OCI-LY1 (cell line): ENCODE measurements around the gene TRPM5.

Experiments used
- H2AFZ ChIP-seq: fragments of 200-600 bp; sonication (generic), shearing (Covaris generic); 2 replicates; pipeline ENCODE4 v1.6.0; 2014; ENCODE audit warnings: antibody characterized with exemption, mild to moderate bottlenecking, low read length
- H3F3A ChIP-seq: fragments of 200-600 bp; sonication (generic), shearing (Covaris generic); 2 replicates; pipeline ENCODE4 v1.6.0; 2014; ENCODE audit warnings: mild to moderate bottlenecking, antibody characterized with exemption, low read length, moderate library complexity; ENCODE audit not compliant: insufficient read depth
- H3K27ac ChIP-seq: fragments of 200-600 bp; sonication (generic); 2 replicates; pipeline ENCODE4 v1.5.1; 2014; ENCODE audit warnings: low read length, mixed run types, mild to moderate bottlenecking, low read depth; ENCODE audit not compliant: poor library complexity, severe bottlenecking
- H3K27me3 ChIP-seq: fragments of 200-600 bp; sonication (generic); 2 replicates; pipeline ENCODE4 v1.6.0; 2014; ENCODE audit warnings: antibody characterized with exemption, mild to moderate bottlenecking, low read length, moderate library complexity; ENCODE audit not compliant: insufficient read depth
- H3K36me3 ChIP-seq: fragments of 200-600 bp; sonication (generic); 2 replicates; pipeline ENCODE4 v1.6.1; 2014; ENCODE audit warnings: mild to moderate bottlenecking, antibody characterized with exemption, low read length, moderate library complexity, mixed read lengths; ENCODE audit not compliant: insufficient read depth
- H3K4me1 ChIP-seq: fragments of 200-600 bp; sonication (generic); 2 replicates; pipeline ENCODE4 v1.5.1; 2014; ENCODE audit warnings: mild to moderate bottlenecking, low read length, moderate library complexity; ENCODE audit not compliant: insufficient read depth, severe bottlenecking
- H3K4me2 ChIP-seq: fragments of 200-600 bp; sonication (generic), shearing (Covaris generic); 2 replicates; pipeline ENCODE4 v1.6.1; 2014; ENCODE audit warnings: low read length
- H3K4me3 ChIP-seq: fragments of 200-600 bp; sonication (generic); 2 replicates; pipeline ENCODE4 v1.5.1; 2014; ENCODE audit warnings: low read length, low read depth, mild to moderate bottlenecking, mixed read lengths; ENCODE audit not compliant: poor library complexity, severe bottlenecking
- H3K79me2 ChIP-seq: fragments of 200-600 bp; shearing (Covaris generic); 2 replicates; pipeline ENCODE4 v1.6.1; 2016; ENCODE audit warnings: mixed run types, low read length, mixed read lengths; ENCODE audit not compliant: insufficient read depth
- H3K9ac ChIP-seq: fragments of 200-600 bp; sonication (generic), shearing (Covaris generic); 2 replicates; pipeline ENCODE4 v1.6.1; 2014; ENCODE audit warnings: mild to moderate bottlenecking, low read length, mixed read lengths
- H3K9me2 ChIP-seq: fragments of 200-600 bp; sonication (generic), shearing (Covaris generic); 2 replicates; pipeline ENCODE4 v1.6.1; 2014; ENCODE audit warnings: low read depth, mild to moderate bottlenecking, low read length, mixed read lengths
- H3K9me3 ChIP-seq: fragments of 200-600 bp; shearing (Covaris generic); 2 replicates; pipeline ENCODE4 v1.6.1; 2014; ENCODE audit warnings: low read length, mixed read lengths
- H4K20me1 ChIP-seq: fragments of 200-600 bp; sonication (generic), shearing (Covaris generic); 2 replicates; pipeline ENCODE4 v1.6.0; 2016; ENCODE audit warnings: mild to moderate bottlenecking, low read length; ENCODE audit not compliant: insufficient read depth
- CTCF ChIP-seq: fragments of 200-600 bp; sonication (generic), shearing (Covaris generic); IDR thresholded peaks from 2 replicates; pipeline ENCODE4 v1.5.1; 2017; ENCODE audit warnings: mild to moderate bottlenecking, antibody characterized with exemption, low read length, moderate library complexity, mixed read lengths
- EZH2 ChIP-seq: fragments of 200-600 bp; sonication (generic), shearing (Covaris generic); IDR thresholded peaks from 2 replicates; pipeline ENCODE4 v1.8.0; 2017; ENCODE audit warnings: borderline replicate concordance, mixed run types, mild to moderate bottlenecking, antibody characterized with exemption, low read length, moderate library complexity, mixed read lengths

Gene TRPM5

DNA sequence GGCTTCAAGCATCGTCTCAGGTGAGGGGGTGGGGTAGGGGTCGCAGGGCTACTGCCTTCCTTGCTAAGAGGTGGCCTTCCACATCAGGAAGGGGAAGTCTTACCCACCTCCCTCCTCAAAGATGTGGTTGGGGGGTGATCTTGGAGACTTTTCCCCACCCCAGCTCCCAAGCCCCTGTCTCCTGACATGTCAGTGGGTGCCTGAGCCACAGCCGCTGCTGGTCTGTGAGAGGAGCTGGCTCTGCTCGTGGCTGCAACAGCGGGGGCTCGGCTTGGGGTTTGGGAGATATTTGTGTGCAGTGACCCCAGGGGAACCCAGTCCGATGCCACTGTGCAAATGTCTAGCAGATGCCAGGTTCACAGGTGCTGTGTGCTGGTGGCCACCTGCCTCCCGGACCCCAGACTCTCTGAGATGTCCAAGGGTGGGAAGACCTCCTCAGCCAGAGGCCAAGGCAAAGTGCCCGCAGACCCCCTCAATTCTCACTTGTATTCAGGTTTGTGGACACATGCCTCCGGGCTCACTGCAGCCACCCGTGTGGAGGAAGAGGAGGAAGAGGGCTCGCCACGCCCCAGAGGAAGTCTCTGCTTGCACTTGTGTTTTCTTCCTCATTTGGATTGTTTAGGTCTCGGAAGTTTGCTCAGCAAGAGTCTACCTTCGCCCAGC is 2.4 kb upstream of the TRPM5 start:
- H3K9ac ChIP-seq: no peak overlapping the region
- H4K20me1 ChIP-seq: no peaks in the 10 kb centered on the region
- H3K4me1 ChIP-seq: peaks cover 7% of the 10 kb centered on the region
- H2AFZ ChIP-seq: no peak overlapping the region
- no peaks in the 10 kb centered on the region for H3K27me3 ChIP-seq
- H3K36me3 ChIP-seq: no peaks in the 10 kb centered on the region
- no peak overlapping the region for H3K27ac ChIP-seq
- no peaks in the 10 kb centered on the region for H3K9me3 ChIP-seq
- H3K4me3 ChIP-seq: no peak overlapping the region
- H3F3A ChIP-seq: no peaks in the 10 kb centered on the region
- no peak for TF ChIP-seq EZH2
- TF ChIP-seq CTCF: no peak
- H3K9me2 ChIP-seq: no peaks in the 10 kb centered on the region
- no peaks in the 10 kb centered on the region for H3K79me2 ChIP-seq
- peak overlapping the region; percentile 32; the same call in 1 of the 2 replicates for H3K4me2 ChIP-seq

GRCh38 chr11:2445746-2446551 is 1.6 kb upstream of the TRPM5 start:
- H3F3A ChIP-seq: no peaks in the 10 kb centered on the region
- H3K27ac ChIP-seq: no peak overlapping the region
- no peaks in the 10 kb centered on the region for H3K9me3 ChIP-seq
- H3K9me2 ChIP-seq: no peaks in the 10 kb centered on the region
- H3K4me2 ChIP-seq: no peak overlapping the region
- peaks cover 7% of the 10 kb centered on the region for H3K4me1 ChIP-seq
- TF ChIP-seq CTCF (no peak), EZH2 (no peak)
- no peaks in the 10 kb centered on the region for H3K79me2 ChIP-seq
- no peaks in the 10 kb centered on the region for H4K20me1 ChIP-seq
- H3K9ac ChIP-seq: no peak overlapping the region
- no peak overlapping the region for H3K4me3 ChIP-seq
- H3K27me3 ChIP-seq: no peaks in the 10 kb centered on the region
- no peak overlapping the region for H2AFZ ChIP-seq
- H3K36me3 ChIP-seq: no peaks in the 10 kb centered on the region

- no peaks in the 10 kb centered on the region for H3K27me3 ChIP-seq
- H3K9ac ChIP-seq: no peak within 1 kb of the TSS
- H3K27ac ChIP-seq: no peak within 1 kb of the TSS
- H3K9me3 ChIP-seq: no peaks in the 10 kb centered on the region
- no peaks in the 10 kb centered on the region for H3F3A ChIP-seq
- no peaks in the 10 kb centered on the region for H3K36me3 ChIP-seq
- peaks cover 7% of the 10 kb centered on the region for H3K4me1 ChIP-seq
- no peaks in the 10 kb centered on the region for H4K20me1 ChIP-seq
- no peak within 1 kb of the TSS for H3K4me3 ChIP-seq
- no peak within 1 kb of the TSS for H3K4me2 ChIP-seq
- TF ChIP-seq CTCF (no peak), EZH2 (no peak)
- H3K79me2 ChIP-seq: no peaks in the 10 kb centered on the region
- no peaks in the 10 kb centered on the region for H3K9me2 ChIP-seq
- H2AFZ ChIP-seq: no peak within 1 kb of the TSS
Measured at GRCh38 chr11:2444821-2445745, 769 bp upstream of the TRPM5 start, which contains the start of gene KCNQ1. TSS of gene KCNQ1 (plus strand) at chr11:2445008. CDS start at chr11:2445099, 91 bp downstream.
